Measurements from ENCODE around the gene TNFAIP8L3.

The TNFAIP8L3 gene

DNA sequence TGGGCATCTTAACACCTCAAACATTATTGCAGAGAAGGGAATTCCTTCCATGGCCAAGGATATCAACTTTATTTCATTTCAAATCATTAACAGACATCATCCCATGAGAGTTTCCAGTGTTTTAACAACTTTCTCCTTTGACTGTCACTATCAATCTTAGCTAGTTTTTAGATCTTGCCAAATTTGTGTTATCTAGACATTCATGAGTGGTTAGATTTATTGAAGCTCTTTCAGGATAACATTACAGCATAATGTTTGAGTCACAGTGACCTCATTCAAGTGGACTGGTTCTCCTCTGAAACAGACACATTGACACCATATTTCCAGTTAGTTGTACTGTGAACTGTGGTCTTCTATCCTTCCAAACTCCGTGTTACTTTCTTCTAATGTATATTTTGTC lies 8.6 kb upstream of the TNFAIP8L3 start:
- H3K27me3 ChIP-seq (ENCODE audit: insufficient read depth, low read depth), result no peaks in the 10 kb centered on the region
- H3K27ac ChIP-seq, result no peak overlapping the region
- TF ChIP-seq, protein P1, sequence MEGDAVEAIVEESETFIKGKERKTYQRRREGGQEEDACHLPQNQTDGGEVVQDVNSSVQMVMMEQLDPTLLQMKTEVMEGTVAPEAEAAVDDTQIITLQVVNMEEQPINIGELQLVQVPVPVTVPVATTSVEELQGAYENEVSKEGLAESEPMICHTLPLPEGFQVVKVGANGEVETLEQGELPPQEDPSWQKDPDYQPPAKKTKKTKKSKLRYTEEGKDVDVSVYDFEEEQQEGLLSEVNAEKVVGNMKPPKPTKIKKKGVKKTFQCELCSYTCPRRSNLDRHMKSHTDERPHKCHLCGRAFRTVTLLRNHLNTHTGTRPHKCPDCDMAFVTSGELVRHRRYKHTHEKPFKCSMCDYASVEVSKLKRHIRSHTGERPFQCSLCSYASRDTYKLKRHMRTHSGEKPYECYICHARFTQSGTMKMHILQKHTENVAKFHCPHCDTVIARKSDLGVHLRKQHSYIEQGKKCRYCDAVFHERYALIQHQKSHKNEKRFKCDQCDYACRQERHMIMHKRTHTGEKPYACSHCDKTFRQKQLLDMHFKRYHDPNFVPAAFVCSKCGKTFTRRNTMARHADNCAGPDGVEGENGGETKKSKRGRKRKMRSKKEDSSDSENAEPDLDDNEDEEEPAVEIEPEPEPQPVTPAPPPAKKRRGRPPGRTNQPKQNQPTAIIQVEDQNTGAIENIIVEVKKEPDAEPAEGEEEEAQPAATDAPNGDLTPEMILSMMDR (conservative IDR thresholded peaks at IDR 0.05; ENCODE audit: low read depth, low read length), result no peak
- H3K4me2 ChIP-seq, result no peak overlapping the region
- no peaks in the 10 kb centered on the region for H4K20me1 ChIP-seq (ENCODE audit: insufficient read depth)
- H3K36me3 ChIP-seq (ENCODE audit: insufficient read depth), result no peaks in the 10 kb centered on the region
- no peaks in the 10 kb centered on the region for H3K4me1 ChIP-seq (ENCODE audit: low read depth, poor library complexity, severe bottlenecking)
- H3K9ac ChIP-seq, result no peak overlapping the region
- no peaks in the 10 kb centered on the region for H3K79me2 ChIP-seq (ENCODE audit: insufficient read depth, low read depth)
- H3K4me3 ChIP-seq (IDR thresholded peaks at IDR 0.05; ENCODE audit: insufficient read depth, low read depth, low read length), result no peak overlapping the region
- H2AFZ ChIP-seq (ENCODE audit: low read depth), result no peak overlapping the region

DNA sequence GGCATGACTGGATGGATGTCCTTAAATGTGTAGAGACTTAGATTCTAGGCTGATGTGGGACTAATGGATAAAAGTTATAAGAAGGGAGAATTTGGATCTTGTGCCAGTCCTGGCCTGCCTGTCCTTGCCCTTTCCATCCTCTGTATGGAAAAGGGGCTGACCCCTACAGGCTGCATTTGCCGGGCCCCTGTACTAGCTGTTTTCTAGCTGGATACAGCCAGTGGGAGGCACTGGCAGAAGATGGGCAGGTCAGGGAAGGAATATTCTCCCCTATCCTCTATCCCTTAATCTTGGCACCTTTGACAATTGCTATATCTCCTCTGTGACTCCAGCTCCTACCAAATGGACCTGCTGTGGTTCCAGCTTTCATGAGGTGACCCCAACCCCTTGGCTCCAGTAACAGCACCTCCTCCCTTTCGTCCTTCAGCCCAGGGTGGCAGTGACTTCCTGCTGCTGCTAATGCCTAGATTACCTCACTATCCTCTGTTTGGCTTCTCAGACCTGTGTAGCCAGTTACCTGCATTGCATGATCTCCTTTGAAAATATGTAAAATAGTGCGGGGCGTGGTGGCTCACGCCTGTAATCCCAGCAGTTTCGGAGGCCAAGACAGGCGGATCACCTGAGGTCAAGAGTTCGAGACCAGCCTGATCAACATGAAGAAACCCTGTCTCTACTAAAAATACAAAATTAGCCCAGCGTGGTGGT lies 6.2 kb upstream of the TNFAIP8L3 start:
- H2AFZ ChIP-seq (ENCODE audit: low read depth), result no peak overlapping the region
- no peaks in the 10 kb centered on the region for H3K79me2 ChIP-seq (ENCODE audit: insufficient read depth, low read depth)
- H3K4me3 ChIP-seq (IDR thresholded peaks at IDR 0.05; ENCODE audit: insufficient read depth, low read depth, low read length), result no peak overlapping the region
- no peak overlapping the region for H3K4me2 ChIP-seq
- no peaks in the 10 kb centered on the region for H4K20me1 ChIP-seq (ENCODE audit: insufficient read depth)
- no peak overlapping the region for H3K9ac ChIP-seq
- no peaks in the 10 kb centered on the region for H3K27me3 ChIP-seq (ENCODE audit: insufficient read depth, low read depth)
- H3K36me3 ChIP-seq (ENCODE audit: insufficient read depth), result no peaks in the 10 kb centered on the region
- TF ChIP-seq, protein P1 (conservative IDR thresholded peaks at IDR 0.05; ENCODE audit: low read depth, low read length), result no peak
- no peak overlapping the region for H3K27ac ChIP-seq
- no peaks in the 10 kb centered on the region for H3K4me1 ChIP-seq (ENCODE audit: low read depth, poor library complexity, severe bottlenecking)

DNA sequence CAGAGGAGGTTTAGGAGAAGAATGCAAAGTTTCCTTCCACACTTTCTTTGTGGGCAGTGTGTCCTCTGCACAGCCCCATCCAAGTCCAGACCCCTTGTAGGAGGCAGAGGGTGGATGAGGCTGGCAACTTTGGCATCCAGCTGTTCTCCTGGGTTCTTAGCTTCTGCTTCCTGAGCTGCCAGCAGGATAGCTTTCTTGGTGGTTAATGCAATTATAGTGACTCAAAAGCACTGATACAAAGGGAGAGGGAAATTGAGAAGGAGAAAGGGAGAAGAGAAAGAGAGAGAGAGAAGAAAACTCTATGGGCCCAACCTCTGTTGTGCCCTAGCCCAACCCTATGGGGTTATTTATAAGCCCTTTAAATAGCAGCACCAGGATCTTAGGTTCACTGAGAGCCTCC lies 4.5 kb upstream of the TNFAIP8L3 start:
- H3K4me3 ChIP-seq (IDR thresholded peaks at IDR 0.05; ENCODE audit: insufficient read depth, low read depth, low read length), result no peak overlapping the region
- no peak overlapping the region for H3K9ac ChIP-seq
- H3K27ac ChIP-seq, result no peak overlapping the region
- H3K36me3 ChIP-seq (ENCODE audit: insufficient read depth), result no peaks in the 10 kb centered on the region
- no peaks in the 10 kb centered on the region for H3K79me2 ChIP-seq (ENCODE audit: insufficient read depth, low read depth)
- no peak overlapping the region for H3K4me2 ChIP-seq
- H2AFZ ChIP-seq (ENCODE audit: low read depth), result no peak overlapping the region
- TF ChIP-seq, protein P1 (conservative IDR thresholded peaks at IDR 0.05; ENCODE audit: low read depth, low read length), result no peak
- H3K4me1 ChIP-seq (ENCODE audit: low read depth, poor library complexity, severe bottlenecking), result no peaks in the 10 kb centered on the region
- no peaks in the 10 kb centered on the region for H3K27me3 ChIP-seq (ENCODE audit: insufficient read depth, low read depth)
- no peaks in the 10 kb centered on the region for H4K20me1 ChIP-seq (ENCODE audit: insufficient read depth)

DNA sequence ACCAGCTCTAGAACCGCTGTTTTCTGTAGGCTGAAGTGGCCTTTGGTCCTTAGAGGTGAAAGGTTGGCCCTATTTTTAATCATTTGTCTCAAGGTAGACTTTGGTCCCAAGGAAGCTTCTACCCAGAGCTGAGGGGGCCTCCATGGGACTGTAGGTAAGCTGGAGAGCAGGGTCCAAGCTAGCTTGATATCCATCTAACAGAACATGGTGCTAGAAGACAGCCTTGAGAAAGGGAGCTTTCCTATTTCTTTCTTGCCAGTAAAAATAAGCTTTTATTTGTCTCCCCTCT lies 3.6 kb upstream of the TNFAIP8L3 start:
- Histone ChIP-seq H3K79me2 (ENCODE audit: insufficient read depth, low read depth) (no peaks in the 10 kb centered on the region), H3K9ac (no peak overlapping the region), H3K36me3 (ENCODE audit: insufficient read depth) (no peaks in the 10 kb centered on the region), H3K27ac (no peak overlapping the region), H2AFZ (ENCODE audit: low read depth) (no peak overlapping the region), H4K20me1 (ENCODE audit: insufficient read depth) (no peaks in the 10 kb centered on the region), H3K4me3 (IDR thresholded peaks at IDR 0.05; ENCODE audit: insufficient read depth, low read depth, low read length) (no peak overlapping the region), H3K27me3 (ENCODE audit: insufficient read depth, low read depth) (no peaks in the 10 kb centered on the region), H3K4me1 (ENCODE audit: low read depth, poor library complexity, severe bottlenecking) (no peaks in the 10 kb centered on the region), H3K4me2 (no peak overlapping the region)
- TF ChIP-seq, protein P1 (conservative IDR thresholded peaks at IDR 0.05; ENCODE audit: low read depth, low read length), result no peak

All from KMS-11 (cell line).